HG03520 (cell line): ENCODE results near the gene MEF2C.
A peak's percentile ranks its signal among the peaks of the same experiment; 100 is the strongest.

Source experiments
- ATAC-seq: cut with Tn5 transposase; IDR thresholded peaks from one replicate; pipeline ENCODE4 v1.9.1; 2021; ENCODE audit warnings: mild to moderate bottlenecking, moderate library complexity; ENCODE audit not compliant: unreplicated experiment

The MEF2C gene

GRCh38 chr5:88769165-88769564 lies 113.8 kb downstream of the MEF2C start:
- no peak for ATAC-seq

- no peak for ATAC-seq
Observed at GRCh38 chr5:88768411-88768810, 114.6 kb downstream of the MEF2C start.

GRCh38 chr5:88765798-88766197 lies 117.2 kb downstream of the MEF2C start:
- ATAC-seq, result no peak

- no peak for ATAC-seq
Observed at GRCh38 chr5:88765171-88765570, 117.8 kb downstream of the MEF2C start.

- no peak for ATAC-seq
Observed at GRCh38 chr5:88761939-88762338, 121.0 kb downstream of the MEF2C start.

- no peak for ATAC-seq
Observed at GRCh38 chr5:88761269-88761850, 121.6 kb downstream of the MEF2C start.

- ATAC-seq, result no peak
Observed at GRCh38 chr5:88760527-88760926, 122.5 kb downstream of the MEF2C start.

GRCh38 chr5:88758591-88758990 lies 124.4 kb downstream of the MEF2C start:
- no peak for ATAC-seq

- ATAC-seq, result no peak
Observed at GRCh38 chr5:88758184-88758583, 124.8 kb downstream of the MEF2C start.

- ATAC-seq, result no peak
Observed at GRCh38 chr5:88756953-88757352, 126.0 kb downstream of the MEF2C start.

GRCh38 chr5:88748666-88749065 lies 134.3 kb downstream of the MEF2C start:
- no peak for ATAC-seq

GRCh38 chr5:88746438-88746882 lies 136.5 kb downstream of the MEF2C start:
- peak; percentile 66 for ATAC-seq

- no peak for ATAC-seq
Observed at GRCh38 chr5:88745093-88745696, 137.8 kb downstream of the MEF2C start.

GRCh38 chr5:88743231-88743834 lies 139.7 kb downstream of the MEF2C start:
- ATAC-seq, result no peak

- no peak for ATAC-seq
Observed at GRCh38 chr5:88741964-88742363, 141.0 kb downstream of the MEF2C start.

GRCh38 chr5:88740604-88741185 lies 142.3 kb downstream of the MEF2C start:
- ATAC-seq, result no peak

- peak; percentile 36 for ATAC-seq
Observed at GRCh38 chr5:88736494-88736893, 146.5 kb downstream of the MEF2C start.

GRCh38 chr5:88734983-88735382 lies 148.0 kb downstream of the MEF2C start:
- no peak for ATAC-seq

- ATAC-seq, result peak; percentile 52
Observed at GRCh38 chr5:88734191-88734640, 148.8 kb downstream of the MEF2C start.

GRCh38 chr5:88732862-88733261 lies 150.1 kb downstream of the MEF2C start:
- no peak for ATAC-seq

- peak; percentile 44 for ATAC-seq
Observed at GRCh38 chr5:88732181-88732633, 150.8 kb downstream of the MEF2C start.

- no peak for ATAC-seq
Observed at GRCh38 chr5:88729829-88730182, 153.2 kb downstream of the MEF2C start.
